ENCODE results near the gene DYRK1A.

The DYRK1A gene

GRCh38 chr21:37385179-37385765 is 18.7 kb downstream of the DYRK1A start:
- DNase-seq = no peak

DNA sequence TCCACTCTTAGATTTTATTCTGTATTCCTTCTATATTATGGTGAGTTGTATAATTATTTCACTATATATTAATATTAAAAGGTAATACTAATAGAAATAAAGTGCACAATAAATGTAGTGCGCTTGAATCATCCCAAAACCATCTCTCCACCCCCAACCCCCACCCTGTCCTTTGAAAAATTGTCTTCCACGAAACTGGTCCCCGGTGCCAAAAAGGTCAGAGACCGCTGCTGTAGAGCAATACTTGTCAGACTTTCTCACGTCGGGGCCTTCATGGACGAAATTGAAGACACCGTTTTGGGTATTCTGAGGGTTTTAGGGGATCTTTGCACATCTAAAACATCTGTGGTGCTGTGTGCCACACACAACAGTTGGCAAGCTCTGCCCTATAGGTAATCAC is 19.6 kb downstream of the DYRK1A start:
- no peak for DNase-seq

DNA sequence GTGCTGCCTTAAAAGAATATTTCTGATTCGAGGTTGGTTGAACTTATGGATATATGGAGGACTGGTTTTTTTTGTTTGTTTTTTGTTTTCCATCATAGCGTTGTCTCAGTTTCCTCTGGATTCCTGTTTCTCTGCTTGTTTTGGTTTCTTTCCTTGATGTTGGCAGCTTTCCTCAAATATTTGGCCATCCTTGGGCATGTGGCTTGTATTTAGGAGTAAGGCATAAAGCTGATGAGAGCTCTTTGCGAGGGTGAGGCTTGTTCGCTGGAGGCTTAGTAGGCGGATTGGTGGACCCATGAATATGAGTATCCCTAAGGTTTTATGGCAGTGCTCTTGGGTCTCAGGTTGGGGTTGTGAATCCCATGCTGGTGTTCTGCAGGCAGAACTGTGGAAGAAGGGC is 22.9 kb downstream of the DYRK1A start:
- DNase-seq = no peak

GRCh38 chr21:37391666-37392065 is 25.1 kb downstream of the DYRK1A start:
- DNase-seq = no peak

DNA sequence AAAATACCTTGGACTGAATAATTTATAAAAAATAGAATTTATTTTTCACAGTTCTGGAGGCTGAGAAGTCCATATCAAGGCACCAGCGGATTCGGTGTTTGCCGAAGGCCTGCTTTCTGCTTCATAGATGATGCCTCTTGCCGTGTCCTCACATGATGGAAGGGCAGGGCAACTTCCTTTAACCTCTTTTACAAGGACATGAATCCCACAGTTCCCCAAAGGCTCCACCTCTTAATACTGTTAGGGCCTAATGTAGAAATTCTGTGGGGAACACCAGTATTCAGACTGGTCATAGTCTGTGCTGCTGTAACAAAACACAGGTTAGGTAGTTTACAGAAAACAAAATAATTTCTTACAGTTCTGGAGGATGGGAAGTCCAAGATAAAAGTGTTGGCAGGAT is 25.9 kb downstream of the DYRK1A start:
- no peak for DNase-seq

DNA sequence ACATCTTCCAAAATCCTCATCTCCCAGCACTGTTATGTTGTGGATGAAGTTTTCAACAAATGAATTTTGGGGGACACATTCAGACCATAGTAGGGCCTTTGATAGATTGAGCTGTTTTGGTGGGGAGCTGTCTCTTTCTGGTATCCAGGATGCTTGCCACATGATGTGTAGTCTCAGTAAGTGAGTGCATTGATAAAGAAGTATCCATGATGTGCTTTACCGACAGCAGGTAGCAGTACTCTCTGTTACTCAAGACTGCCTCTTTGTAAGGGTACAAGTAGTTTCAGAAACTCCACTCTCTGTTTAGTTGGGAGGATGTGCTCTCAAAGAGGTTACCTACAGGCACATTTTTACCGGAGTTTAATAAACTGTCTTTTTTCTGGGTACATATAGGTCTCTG is 26.5 kb downstream of the DYRK1A start:
- DNase-seq = no peak

DNA sequence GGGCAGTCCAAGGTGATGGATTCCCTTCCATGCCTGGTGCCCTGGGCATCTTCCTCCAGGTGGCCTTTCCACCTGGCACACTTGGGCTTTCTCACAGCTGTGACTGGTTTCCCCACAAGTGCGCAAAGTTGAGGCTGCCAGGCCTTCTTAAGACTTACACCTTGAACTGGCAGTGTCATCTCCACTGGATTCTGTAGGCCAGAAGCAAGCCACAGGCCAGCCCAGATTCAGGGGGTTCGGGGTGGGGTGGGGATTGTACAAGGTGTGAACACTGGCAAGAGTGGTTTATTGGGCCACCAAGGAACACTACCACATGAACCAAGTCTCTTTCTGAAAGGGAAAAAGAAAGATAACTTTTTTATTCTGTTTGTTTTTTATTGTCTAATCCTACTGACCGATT is 27.2 kb downstream of the DYRK1A start:
- no peak for DNase-seq

- DNase-seq = no peak
Measured at GRCh38 chr21:37395961-37396360, 29.4 kb downstream of the DYRK1A start.

DNA sequence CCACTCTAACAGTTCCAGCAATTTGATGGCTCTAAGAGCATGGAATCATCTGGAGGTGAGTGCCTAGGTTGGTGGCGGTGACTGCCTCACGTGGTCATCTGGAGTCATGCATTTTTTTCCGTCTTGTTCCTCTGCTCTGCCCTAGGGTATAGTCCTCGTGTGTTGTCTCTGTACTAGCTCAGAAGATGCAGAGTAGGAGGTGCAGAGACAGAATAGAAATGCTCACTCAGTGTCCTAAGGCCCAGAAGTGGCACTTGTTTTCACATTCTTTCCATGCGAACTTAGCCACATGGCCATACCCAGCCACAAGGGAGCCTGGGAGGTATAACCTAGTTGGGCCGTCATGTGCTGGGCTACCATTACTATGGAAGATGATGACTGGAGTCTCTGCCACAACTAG is 30.3 kb downstream of the DYRK1A start:
- no peak for DNase-seq

DNA sequence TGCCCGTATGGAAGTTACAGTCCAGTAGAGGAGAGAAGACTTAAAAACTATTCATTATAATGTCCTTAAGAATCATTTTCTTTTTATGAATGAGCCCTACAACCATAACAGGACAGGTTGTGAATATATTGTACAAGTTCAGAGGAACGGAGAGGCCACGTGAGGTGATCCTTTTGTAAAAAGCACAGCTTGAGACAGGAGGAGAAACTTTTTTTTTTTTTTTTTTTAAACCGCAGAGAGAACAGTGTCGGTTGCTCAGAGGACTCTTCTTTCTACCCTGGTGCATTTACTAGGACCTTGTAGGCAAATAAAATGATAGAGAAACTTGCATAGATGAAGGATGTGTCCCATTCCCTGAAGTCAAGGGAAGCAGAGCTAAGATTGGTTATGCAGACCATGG is 32.1 kb downstream of the DYRK1A start:
- DNase-seq = no peak

DNA sequence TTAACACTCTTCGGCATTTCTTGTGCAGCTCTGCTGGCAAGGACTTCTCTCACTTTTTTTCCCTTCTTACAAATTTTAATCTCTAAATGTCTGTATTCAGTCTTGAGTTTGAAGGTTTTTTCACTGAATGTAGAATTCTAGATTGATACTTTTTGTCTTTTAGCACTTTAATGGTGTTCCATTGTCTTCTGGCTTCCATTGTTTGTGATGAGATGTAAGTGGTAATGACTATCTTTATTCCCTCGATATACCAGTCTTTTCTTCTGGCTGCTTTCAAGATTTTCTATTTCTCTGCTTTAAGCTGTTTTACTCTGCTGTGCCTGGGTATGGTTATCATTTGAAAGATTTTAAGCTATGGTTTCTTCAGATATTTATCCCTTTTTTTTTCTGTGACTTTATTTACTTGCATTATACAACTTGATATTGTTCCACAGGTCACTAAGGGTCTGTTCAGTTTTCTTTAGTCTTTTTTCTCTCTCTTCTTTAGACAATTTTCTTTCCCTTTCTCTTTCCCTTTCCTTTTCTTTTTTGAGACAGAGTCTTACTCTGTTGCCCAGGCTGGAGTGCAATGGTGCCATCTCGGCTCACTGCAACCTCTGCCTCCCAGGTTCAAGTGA is 35.8 kb downstream of the DYRK1A start:
- no peak for DNase-seq

- no peak for DNase-seq
Measured at GRCh38 chr21:37405629-37406028, 39.1 kb downstream of the DYRK1A start.

GRCh38 chr21:37407719-37408420 is 41.3 kb downstream of the DYRK1A start:
- DNase-seq = no peak

DNA sequence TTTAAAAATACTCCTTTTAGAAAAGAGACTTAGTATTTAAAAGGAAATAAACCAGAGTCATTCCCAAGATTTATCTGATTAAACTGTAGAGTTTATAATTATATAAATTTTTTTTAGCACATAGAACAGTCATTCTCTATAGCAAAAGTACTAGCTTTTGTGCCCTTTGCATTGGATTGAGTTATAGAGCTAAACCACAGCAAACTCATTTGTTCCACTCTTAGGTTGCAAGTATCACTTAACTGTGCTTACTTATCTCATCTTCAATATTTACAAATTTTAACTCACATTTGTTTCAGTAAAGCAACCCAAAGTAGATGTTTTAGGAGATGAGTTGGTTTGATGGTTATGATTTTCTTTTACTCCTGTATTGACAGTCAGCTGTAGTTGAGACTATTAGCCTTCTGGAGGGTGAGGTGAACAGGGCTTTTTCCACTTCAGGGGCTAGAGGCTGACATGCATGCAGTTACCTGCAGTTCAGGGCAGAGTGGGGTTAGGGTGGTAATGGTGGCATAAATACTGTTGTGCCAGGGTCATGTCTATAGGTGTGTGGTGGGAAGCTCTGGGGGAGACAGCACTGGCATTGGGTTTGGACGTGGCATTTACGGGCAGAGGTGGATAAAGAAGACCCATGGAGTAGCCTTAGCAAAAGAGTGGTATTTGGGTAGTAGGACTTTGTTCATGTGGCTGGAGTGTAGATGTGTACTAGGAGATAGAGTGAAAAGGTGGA is 42.1 kb downstream of the DYRK1A start:
- no peak for DNase-seq

- no peak for DNase-seq
Measured at GRCh38 chr21:37410639-37411038, 44.1 kb downstream of the DYRK1A start.

GRCh38 chr21:37412603-37413360 is 46.2 kb downstream of the DYRK1A start:
- no peak for DNase-seq

GRCh38 chr21:37413553-37414291 is 47.1 kb downstream of the DYRK1A start:
- no peak for DNase-seq

- no peak for DNase-seq
Measured at GRCh38 chr21:37414292-37415253, 48.0 kb downstream of the DYRK1A start.

GRCh38 chr21:37415939-37416338 is 49.4 kb downstream of the DYRK1A start:
- DNase-seq = no peak

- DNase-seq = no peak
Measured at GRCh38 chr21:37416914-37417313, 50.3 kb downstream of the DYRK1A start.
